Measurements from ENCODE around the gene TTLL13.
A peak's percentile ranks its signal among the peaks of the same experiment; 100 is the strongest.

TTLL13 gene, protein sequence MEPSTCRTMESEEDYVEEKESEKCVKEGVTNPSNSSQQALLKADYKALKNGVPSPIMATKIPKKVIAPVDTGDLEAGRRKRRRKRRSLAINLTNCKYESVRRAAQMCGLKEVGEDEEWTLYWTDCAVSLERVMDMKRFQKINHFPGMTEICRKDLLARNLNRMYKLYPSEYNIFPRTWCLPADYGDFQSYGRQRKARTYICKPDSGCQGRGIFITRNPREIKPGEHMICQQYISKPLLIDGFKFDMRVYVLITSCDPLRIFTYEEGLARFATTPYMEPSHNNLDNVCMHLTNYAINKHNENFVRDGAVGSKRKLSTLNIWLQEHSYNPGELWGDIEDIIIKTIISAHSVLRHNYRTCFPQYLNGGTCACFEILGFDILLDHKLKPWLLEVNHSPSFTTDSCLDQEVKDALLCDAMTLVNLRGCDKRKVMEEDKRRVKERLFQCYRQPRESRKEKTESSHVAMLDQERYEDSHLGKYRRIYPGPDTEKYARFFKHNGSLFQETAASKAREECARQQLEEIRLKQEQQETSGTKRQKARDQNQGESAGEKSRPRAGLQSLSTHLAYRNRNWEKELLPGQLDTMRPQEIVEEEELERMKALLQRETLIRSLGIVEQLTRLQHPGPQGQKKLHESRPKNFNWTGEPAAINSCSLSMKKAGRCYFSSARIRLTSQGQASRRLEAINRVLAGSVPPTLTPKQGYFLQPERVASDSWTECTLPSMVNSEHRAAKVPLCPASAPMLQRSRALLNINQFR

DNA sequence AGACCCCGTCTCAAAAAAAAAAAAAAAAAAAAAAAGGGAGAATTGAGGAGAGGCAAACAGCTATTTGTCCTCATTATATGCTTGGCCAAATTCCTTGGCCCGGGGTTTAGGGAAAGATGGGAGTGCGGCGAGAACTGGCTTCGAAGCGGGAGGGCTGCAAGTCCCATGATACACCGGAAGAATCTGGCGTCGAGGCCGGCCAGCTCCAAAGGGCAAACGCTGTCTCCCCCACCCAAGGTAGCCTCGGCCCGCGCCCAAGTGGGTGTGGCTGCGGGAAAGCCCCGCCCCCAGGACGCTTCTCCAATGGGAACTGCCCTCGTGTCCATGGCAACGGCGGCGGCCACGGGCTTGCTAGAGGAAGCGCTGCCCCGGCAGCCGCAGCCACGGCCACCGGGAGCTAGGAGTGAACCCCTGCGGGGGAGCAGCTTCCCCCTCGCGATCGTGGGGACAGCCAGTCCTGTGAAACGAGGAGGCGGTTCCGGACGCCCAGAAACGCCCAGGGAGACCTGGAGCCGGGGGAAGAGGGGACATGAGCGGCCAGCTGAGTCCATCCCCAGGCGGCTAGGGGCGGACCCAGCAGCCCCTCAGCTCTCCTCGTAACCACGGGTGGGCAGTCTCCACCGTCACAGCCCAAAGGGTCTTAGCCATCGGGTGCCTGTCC lies at the start of gene TTLL13:
Gene TTLL13 (plus strand): TSS at position 354 of the 661 bp plus-strand sequence. CDS start 1,075 bp downstream, outside the sequence.
- peak; percentile 84 for DNase-seq (ENCODE audit: low spot score)

DNA sequence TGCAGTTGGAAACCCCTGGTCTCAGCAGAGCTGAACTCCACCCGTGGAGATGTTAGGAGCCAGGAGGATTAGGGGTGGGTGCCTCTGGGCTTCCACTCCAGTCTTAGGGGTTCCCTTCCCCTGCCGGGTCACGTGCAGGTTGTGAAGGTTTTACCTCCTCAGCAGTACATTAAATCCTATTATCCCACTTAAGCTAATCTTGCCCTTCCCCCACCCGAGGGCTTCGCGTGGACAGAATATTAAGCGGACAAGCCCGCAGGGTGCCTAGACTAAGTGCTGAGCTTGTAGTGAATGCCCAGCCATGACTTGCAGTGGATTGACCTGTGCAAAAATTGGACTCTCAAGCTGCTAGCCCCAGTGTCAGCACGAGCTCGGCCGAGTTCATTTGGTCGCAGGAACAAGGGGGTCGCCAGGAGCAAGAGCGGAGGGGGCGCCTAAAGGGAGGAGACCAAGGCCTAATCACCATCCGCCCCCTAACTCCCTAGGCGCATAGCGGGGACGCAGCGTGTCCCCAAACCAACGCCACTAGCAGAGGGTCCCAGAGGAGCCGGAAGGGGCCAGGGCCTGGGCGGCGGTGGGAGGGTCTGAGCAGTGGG lies 48.7 kb upstream of the TTLL13 start:
- DNase-seq (ENCODE audit: low spot score), result no peak

DNA sequence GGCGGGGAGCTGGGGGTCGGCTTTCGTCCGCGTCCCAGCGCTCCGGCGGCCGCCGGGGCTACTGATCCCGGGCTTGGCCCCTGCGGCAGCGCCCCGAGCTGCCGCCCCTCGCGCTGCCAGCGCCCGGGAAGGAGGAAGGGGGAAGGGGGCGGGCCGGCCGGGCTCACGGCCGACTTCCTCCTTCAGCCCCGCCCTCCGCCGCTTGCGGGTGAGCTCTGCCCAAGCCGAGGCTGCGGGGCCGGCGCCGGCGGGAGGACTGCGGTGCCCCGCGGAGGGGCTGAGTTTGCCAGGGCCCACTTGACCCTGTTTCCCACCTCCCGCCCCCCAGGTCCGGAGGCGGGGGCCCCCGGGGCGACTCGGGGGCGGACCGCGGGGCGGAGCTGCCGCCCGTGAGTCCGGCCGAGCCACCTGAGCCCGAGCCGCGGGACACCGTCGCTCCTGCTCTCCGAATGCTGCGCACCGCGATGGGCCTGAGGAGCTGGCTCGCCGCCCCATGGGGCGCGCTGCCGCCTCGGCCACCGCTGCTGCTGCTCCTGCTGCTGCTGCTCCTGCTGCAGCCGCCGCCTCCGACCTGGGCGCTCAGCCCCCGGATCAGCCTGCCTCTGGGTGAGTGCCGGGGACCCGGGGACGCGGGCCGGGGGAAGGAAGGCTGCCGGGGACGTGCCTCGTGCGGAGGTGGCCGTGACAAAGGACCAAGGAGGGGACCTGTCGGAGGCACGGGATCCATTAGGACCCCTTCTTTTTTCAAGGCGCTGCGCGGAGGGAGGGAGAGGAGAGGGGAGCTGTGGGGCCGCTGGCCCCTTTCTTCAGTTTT lies 48.0 kb upstream of the TTLL13 start, which contains the start of gene SEMA4B:
Gene SEMA4B (plus strand): TSS at position 201 of the 814 bp plus-strand sequence. CDS start 249 bp downstream, at position 450.
- DNase-seq (ENCODE audit: low spot score), result peak; percentile 63

DNA sequence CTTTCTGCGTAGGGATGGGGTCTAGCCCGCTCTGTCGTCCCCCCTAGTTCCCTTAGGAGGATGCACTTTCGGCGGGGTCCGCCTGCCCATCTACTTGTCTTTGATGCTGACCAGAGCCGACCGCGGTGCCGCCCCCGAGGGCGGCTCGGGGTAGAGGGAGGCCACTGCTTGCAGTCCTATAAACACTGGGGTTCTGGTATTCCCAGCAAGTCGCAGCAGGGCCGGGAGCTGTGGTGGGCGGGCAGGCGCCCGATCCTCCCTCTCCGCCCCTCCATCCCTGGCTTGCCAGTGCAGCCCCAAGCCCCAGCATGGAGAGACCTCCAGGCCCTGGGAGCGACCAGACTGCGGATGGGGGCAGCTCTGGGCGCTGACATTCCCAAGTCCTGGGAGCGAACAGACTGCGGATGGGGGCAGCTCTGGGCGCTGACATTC lies 47.4 kb upstream of the TTLL13 start:
- DNase-seq (ENCODE audit: low spot score), result no peak

DNA sequence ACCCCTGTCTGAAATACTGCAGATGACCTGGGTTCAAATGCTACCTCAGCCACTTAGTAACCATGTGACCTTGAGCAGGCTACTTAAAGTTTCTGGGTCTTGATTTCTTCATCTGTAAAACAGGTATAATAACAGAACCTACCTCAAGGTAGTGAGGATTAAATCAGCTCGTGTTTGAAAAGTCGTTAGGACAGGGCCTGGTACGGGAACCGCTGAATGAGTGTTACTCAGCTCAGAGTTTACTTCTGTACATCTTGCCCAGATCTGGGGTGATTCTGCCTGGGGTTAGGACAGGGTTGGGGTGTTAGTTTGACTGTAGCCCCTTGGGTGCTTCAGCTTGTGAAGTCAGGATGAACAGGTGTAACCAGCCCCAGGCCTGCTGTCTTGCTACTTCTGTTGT lies 46.4 kb upstream of the TTLL13 start:
- DNase-seq (ENCODE audit: low spot score), result no peak

DNA sequence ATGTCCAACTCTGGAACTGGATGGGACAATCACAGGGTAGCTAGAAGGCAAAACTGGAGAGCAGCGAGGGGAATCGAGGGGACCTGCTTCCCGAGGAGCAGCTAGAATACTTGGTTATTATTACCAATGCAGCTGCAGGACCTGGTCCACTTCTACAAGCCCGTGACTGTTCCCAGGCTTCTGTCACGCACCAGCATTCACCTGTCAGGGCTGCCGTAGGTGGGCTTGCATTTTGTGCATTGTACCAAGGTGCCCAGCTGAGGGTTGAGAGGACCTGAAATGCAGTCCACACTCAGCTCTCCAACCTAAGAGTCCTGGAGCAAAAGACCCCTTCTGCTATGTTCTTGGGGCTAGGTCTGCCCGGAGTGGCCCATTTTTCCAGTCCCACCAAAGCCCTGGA lies 45.9 kb upstream of the TTLL13 start:
- DNase-seq (ENCODE audit: low spot score), result no peak

DNA sequence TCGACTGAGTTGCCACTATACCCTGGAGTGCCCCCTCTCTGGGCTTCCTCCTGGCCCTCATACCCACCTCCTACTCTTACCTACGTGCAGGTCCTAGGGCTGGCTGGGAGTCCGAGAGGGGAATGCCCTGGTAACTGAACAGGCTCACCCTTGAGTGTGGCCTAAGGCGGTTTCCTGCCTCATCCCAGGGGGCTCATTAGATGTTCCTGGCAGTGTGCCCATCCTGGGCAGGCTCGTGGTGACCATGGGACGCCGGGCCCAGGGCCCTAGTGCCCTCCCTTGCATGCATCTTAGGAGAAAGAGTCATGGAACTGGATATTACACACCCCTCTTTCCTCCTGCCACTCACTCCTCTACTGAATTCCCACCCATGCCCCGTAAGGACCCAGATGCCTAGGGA lies 45.4 kb upstream of the TTLL13 start:
- DNase-seq (ENCODE audit: low spot score), result no peak

DNA sequence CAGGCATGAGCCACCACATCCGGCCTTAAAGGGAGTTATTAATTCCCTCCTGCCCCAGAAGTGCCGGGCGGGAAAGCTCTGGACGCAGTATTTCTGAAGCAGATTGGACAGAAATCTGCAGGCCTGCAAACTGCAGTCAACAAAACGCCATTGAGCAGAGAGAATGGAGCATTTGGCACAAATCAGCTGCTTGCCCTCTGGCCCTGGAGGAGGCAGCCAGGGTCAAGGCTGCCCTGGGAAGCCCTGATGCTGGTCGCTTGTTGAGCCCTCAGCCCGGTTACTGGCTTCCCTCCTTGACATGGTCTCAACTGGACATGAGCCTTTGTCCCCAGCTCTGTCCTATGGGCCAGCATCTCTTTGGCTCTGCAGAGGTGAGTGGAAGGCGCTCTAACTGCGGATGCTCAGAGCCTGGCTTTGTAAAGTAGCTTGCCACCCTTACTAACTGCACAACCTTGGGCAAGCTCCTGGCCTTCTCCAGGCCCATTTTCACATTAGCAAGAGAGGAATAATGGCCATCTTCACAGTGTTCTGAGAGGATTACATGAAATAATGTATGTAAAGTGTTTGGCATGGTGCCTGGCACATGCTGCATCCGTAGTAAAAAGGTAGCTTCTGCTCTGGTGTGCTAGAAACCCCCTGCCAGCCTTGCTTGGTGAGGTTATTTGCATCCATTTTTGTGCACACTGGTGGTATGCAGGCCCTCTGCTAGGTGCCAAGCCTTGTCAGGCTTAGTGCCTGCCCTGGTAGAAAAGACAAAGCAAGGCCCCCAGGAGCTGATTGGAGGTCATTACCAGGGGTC lies 44.1 kb upstream of the TTLL13 start:
- no peak for DNase-seq (ENCODE audit: low spot score)

DNA sequence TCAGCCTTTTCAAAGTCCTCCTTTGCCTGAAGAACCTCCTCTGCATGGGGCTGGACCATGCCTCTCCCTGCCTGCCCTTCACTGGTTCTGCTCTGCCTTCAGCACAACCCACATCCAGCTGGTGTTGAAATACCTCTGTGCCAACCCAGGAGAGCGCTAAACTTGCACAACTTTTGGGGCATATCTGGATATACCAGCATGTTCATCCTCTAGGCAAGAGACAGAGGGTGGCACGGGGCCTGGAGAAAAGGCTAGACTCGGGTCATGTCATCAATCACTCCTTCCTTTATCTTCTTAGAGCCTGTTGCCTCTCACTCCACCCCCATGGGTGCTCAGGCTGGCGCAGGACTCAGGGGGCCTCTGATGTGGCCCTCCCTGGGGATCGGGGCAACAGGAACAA lies 43.5 kb upstream of the TTLL13 start:
- peak; percentile 21 for DNase-seq (ENCODE audit: low spot score)

DNA sequence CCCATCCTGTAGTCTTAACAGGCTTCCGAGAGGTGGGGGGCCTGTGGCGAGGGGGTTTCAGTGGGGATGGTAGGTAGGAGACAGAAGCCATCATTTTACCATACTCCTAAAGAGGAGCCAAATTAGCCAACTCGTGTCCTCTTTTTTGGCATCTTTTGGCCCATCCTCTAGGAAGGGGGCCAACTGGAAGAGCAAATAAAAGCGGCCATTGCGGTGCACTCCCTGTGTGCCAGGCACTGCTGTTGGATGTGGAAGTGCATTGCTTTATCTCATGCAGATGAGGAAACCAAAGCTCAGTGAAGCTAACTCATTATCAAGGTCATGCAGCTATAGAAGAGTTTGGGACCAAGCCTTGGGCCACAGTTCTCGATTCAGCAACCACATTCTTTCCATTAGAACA lies 42.1 kb upstream of the TTLL13 start:
- DNase-seq (ENCODE audit: low spot score), result no peak

DNA sequence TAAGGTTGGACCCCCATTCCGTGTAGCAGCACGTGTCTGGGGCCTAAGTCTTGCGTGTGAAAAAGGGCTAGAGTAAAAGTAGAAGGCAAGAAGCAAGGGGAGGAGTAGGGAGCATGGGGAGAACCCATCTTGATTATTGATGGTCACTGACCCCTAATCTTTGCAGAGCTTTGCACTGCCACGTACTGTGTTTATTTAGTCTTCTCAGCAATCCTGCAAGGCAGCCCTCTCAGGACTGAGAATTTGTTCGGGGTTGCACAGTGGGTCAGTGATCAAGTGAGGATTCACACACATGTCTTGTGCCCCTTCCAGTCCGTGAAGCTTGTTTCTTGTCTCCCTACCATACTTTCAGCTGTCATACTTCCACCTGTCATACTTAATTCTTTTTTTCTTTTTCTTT lies 41.0 kb upstream of the TTLL13 start:
- no peak for DNase-seq (ENCODE audit: low spot score)

DNA sequence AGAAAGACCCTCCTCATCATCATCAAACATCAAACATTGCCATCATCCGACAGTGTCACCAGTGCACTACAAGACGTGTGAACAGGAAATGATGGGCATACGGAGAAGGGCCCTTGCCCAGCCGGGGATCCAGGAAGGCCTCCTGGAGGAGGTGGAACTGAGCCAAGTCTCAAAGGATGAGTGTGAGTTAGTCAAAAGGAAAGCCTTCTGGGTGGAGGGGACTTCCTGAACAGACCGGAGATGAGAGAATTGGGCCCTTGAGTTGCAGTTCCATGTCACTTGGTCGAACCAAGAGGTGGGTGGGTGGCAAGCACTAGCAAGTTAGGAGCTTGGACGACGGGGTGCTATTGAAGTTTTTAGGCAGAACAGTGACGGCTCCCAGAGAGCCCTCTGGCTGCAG lies 39.8 kb upstream of the TTLL13 start:
- no peak for DNase-seq (ENCODE audit: low spot score)

DNA sequence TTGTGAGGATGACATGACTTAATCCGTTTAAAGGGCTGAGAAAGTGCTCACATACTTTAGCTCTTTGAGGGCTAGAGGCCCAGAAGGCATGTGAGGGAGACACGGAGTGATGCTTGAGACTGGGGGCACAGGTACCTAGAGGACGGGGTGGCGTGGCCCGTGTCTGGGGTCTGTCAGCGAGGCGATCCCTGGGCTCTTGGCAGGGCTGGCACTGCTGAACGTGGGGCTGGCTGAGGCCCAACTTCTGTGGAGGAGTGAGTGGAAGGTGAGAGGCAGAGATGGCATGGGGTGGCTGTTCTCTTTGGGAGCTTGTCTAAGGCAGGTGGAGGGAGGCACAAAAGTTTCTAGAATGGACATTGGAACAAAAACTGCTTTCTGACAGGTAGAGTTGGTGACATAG lies 38.8 kb upstream of the TTLL13 start:
- DNase-seq (ENCODE audit: low spot score), result no peak

DNA sequence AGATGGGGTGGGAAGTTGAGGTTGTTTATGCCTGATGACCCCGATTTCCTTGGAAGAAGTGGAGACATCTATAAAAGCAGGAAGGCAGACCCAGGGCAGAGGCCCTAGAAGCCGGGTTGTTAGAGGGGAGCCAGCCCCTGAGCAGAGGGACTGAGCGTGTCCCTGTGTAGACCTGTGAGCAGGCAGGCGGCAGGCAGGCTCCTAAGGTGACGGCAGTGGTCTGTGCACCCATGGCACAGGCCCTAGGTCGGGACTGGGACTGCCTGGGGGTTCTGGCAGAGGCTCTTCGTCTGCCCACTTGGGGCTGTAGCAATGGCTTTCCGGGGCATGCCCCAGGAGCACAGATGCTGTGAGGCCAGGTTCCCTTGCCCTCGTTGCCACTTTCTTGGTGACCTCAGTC lies 38.3 kb upstream of the TTLL13 start:
- no peak for DNase-seq (ENCODE audit: low spot score)

DNA sequence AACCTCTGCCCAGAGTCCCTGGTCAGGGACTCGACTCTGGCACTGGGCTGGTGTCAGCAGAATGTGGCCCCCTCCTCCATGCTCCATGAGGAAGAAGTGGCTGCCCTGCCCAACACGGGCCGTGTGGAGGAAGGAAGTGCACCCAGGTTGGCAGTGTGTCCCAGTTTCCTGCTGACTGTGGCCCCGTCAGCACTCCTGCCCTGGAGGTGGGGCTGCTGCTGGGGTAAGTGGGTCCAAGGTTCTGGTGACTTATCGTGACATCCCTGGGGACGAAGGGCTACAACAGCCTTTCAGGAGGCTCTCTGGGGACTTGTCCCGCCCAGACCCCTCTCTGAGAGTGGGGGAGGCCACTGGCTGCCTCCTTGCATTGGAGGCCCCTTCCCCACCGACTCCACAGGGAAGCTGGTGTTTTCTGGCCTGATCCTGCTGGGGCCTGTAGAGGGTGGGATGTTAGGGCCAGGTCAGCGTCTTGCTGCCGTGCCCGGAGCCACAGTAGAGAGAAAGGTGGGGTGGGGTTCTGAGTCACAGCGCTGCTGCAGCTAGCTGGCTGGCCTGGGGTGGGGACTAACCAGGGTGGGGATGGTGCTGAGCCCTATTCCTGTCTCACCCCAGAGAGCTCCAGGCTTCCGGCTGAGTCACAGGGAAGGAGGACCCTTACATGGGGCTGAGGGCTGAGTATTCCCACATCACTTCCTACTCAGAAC lies 37.8 kb upstream of the TTLL13 start:
- peak; percentile 25 for DNase-seq (ENCODE audit: low spot score)

DNA sequence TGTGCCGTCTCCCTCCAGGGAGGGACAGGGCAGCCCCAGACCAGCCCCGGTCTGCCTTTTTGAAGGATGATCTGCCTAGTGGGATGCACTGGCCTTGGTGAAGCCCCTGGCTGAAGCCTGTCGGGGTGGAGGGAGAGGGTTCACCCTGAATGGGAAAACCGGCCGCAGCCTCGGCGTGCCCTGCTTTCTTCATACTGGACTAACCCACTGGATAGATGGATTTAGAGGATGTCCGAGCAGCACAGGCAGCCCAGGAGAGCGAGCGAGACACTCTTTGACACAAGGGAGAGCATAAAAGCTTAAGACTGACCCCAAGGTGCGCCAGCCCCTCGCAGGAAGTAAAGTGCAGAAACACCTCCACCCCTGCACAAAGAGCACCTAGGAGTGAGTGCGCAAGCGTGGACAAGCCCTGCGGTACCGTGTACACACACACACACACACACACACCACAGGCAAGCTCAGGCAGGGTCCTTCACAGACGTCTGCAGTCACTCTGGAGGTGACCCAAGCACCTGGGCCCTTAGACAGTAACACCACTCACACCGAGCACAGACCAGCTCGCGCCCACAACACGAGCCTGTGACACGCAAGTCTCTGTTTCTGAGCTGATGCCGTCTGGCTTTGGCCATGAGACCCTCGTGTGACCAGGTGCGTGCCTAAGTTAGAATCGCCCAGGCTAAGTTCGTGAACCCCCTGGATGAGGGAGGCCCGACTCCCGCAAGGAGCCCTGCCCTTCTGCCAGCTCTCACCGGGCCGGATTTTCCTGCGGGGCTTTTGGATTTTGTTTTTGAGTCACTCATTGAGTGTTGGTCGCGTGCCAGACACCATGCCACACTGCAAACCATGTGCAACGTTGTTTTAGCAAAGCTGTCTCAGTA lies 36.9 kb upstream of the TTLL13 start:
- no peak for DNase-seq (ENCODE audit: low spot score)

DNA sequence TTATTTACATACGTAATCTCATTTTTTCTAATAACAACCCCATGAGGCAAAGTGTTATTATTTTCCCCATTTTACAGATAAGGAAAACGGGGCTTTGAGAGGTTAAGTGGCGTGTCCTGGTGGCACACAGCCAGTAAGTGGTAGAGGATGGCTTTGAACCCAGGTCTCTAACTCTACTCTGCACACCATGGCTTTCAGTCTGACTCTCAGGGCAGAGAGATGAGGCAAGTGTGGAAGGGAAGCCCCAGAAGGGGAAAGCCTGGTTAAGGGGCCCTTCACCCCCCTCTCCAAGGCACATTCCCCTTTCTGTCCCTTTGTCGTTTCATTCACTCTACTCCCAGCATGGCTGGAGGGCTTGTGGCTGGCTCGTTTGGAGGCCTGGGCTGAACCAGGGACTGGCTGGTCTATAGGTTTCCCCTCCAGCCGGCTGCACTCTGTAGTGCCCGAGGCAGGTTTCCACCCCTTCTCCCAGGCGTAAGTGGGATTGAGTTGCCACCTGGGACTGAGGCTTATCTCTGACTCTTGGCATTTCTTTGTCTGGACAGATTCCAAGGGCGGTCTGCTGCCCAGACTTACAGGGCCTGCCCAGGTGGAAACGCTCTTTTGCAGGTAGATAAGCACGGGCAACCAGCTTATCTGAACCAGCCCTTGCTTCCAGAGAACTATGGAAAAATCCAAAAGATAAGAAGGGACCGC lies 36.1 kb upstream of the TTLL13 start:
- DNase-seq (ENCODE audit: low spot score), result peak; percentile 19

DNA sequence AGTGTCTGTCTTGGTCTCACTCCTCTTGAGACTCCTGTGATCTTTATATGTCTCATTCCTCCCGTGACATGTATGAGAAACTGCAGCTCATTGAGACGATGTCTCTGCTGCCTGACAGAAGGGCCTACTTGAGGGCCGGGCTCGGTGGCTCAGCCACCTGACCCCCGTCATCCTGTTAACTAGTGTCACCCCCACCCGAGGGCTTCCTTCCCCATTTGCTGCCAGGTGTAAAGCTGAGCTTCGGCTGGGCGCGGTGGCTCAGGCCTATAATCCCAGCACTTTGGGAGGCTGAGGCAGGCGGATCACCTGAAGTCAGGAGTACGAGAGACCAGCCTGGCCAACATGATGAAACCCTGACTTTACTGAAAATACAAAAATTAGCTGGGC lies 35.5 kb upstream of the TTLL13 start:
- DNase-seq (ENCODE audit: low spot score), result no peak

Data from hematopoietic multipotent progenitor cell treated with erythropoietin and hydrocortisone succinate and interleukin-3 and kit ligand, for 15 days (in vitro differentiated cells).